Suprapubic skin (tissue), 4 donors: ENCODE data around the gene KL. TPM values are rescaled to one million over a fixed set of nuclear protein-coding genes. Genes with fewer than 3 reads are reported as not detected.

Experiments
- DNase-seq, 2 donors: peaks; one replicate each; pipeline ENCODE4 v3.0.0-alpha.2; 2019; ENCODE audit warnings: low spot score in 2 of 2
- H3K27ac ChIP-seq: fragments of 200-600 bp; sonication (generic); one replicate; pipeline ENCODE4 v1.5.1; 2019
- H3K27me3 ChIP-seq: fragments of 200-600 bp; sonication (generic); one replicate; pipeline ENCODE4 v1.5.1; 2019
- H3K36me3 ChIP-seq: fragments of 200-600 bp; sonication (generic); one replicate; pipeline ENCODE4 v1.5.1; 2019
- H3K4me1 ChIP-seq: fragments of 200-600 bp; sonication (generic); one replicate; pipeline ENCODE4 v1.5.1; 2019
- H3K4me3 ChIP-seq: fragments of 200-600 bp; sonication (generic); one replicate; pipeline ENCODE4 v1.5.1; 2019; ENCODE audit warnings: mild to moderate bottlenecking
- H3K9me3 ChIP-seq: fragments of 200-600 bp; sonication (generic); one replicate; pipeline ENCODE4 v1.5.1; 2019
- CTCF ChIP-seq, 2 donors: fragments of 200-600 bp in 1 of 2; fragments of 450-650 bp in 1 of 2; sonication (generic) in 1 of 2; IDR thresholded peaks; one replicate each; pipeline ENCODE4 v1.5.1; 2016 to 2019; ENCODE audit warnings: antibody characterized with exemption in 2 of 2, mild to moderate bottlenecking in 1 of 2, moderate library complexity in 1 of 2
- EP300 ChIP-seq: sonication (generic); formaldehyde crosslinking; IDR thresholded peaks from one replicate; pipeline ENCODE4 v1.6.1; 2017; ENCODE audit warnings: antibody characterized with exemption
- POLR2A ChIP-seq, 2 donors: fragments of 450-650 bp; IDR thresholded peaks; one replicate each; pipeline ENCODE4 v1.6.1; 2017; ENCODE audit warnings: antibody characterized with exemption in 2 of 2, mild to moderate bottlenecking in 2 of 2, moderate library complexity in 2 of 2
- POLR2AphosphoS5 ChIP-seq, 3 donors: sonication (generic); formaldehyde crosslinking; IDR thresholded peaks; one replicate each; pipeline ENCODE4 v1.6.1; 2017; ENCODE audit warnings: antibody characterized with exemption in 3 of 3
- WGBS: methylation state at CpG from one replicate; pipeline ENCODE4 v1.1.5; 2018; 5-methylcytosine and 5-hydroxymethylcytosine counted together
- total RNA-seq, 4 donors: library from RNA; depleted of rRNA; stranded (reverse); fragments of >200 nt; gene quantifications; one replicate each; pipeline ENCODE4 v1.1.0, GENCODE V29; 2016

Gene KL
- total RNA-seq, 4 donors from 2014 or later = 0.95 to 1.6 (median 1.6) TPM

DNA sequence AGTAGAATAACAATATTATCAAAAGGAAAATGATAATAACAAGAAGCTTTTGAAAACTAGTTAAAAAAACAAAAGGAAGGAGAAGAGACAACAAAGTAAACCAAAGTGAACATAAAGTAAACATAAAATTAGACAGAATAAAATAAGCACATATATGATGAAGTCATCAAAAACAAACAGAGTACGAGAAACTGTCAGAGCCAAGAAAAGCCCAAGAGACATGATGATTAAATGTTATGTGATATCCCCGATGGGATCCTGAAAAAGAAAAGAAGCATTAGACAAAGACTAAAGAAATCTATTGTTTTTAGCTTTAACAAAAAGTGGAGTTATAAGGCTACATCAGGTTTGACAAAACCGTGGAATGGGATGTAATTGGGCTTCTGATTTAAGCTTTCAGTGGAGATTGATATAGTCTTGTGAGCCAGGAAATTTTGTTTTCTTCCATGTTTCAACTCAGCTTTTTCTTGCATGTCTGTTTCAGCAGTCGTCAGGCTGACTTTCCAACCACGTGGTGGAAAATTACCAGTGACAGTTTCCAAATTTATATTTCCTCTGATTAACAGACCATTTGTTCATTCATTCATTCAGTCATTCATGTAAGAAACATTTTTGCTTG, 64.9 kb downstream of the KL start:
- H3K9me3 ChIP-seq = no peaks in the 10 kb centered on the region
- WGBS = 46% methylated on average over 5 of the region's 5 CpGs
- no peak overlapping the region for H3K27ac ChIP-seq
- H3K4me3 ChIP-seq = no peak overlapping the region
- H3K27me3 ChIP-seq = no peaks in the 10 kb centered on the region
- H3K36me3 ChIP-seq = no peaks in the 10 kb centered on the region
- TF ChIP-seq POLR2AphosphoS5 (IDR thresholded peaks at IDR 0.05) (no peak), CTCF (IDR thresholded peaks at IDR 0.05) (no peak), EP300 (no peak), POLR2A (IDR thresholded peaks at IDR 0.05) (no peak)
- no peaks in the 10 kb centered on the region for H3K4me1 ChIP-seq
- no peak for DNase-seq

GRCh38 chr13:33081666-33082065, 65.4 kb downstream of the KL start:
- Histone ChIP-seq H3K36me3 (no peaks in the 10 kb centered on the region), H3K4me3 (no peak overlapping the region), H3K27me3 (no peaks in the 10 kb centered on the region), H3K4me1 (no peaks in the 10 kb centered on the region), H3K9me3 (no peaks in the 10 kb centered on the region), H3K27ac (no peak overlapping the region)
- TF ChIP-seq POLR2A (IDR thresholded peaks at IDR 0.05) = no peak
- no peak for TF ChIP-seq EP300
- no peak for TF ChIP-seq POLR2AphosphoS5 (IDR thresholded peaks at IDR 0.05)
- no peak for TF ChIP-seq CTCF (IDR thresholded peaks at IDR 0.05)
- 64% methylated on average over 1 of the region's 1 CpG for WGBS
- no peak for DNase-seq

- H3K4me1 ChIP-seq = no peaks in the 10 kb centered on the region
- no peak for DNase-seq
- no peak overlapping the region for H3K4me3 ChIP-seq
- H3K36me3 ChIP-seq = no peaks in the 10 kb centered on the region
- no peaks in the 10 kb centered on the region for H3K27me3 ChIP-seq
- H3K27ac ChIP-seq = no peak overlapping the region
- TF ChIP-seq POLR2AphosphoS5 (IDR thresholded peaks at IDR 0.05) (no peak), CTCF (IDR thresholded peaks at IDR 0.05) (no peak), POLR2A (IDR thresholded peaks at IDR 0.05) (no peak), EP300 (no peak)
- WGBS = 93% methylated on average over 1 of the region's 1 CpG
- no peaks in the 10 kb centered on the region for H3K9me3 ChIP-seq
Observed at GRCh38 chr13:33083054-33083453, 66.8 kb downstream of the KL start.

DNA sequence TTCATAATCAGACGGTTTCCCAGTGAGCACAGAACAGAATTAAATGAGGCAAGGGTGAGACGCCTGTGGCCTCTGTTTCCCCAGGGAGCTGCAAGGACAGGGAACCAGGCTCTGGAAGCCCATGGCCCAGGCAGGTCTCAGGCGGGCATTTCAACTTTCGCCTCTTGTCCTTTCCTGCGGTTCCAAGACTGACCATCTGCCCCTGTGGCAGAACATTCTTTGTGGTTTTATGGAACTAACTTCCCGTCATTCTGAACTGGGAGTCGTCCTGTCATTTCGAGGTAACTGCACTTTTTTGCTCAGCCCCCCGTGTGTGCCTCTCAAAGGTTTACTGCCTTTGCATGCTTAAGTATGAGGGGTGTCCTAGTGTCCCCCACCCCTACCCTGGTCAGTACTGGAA, 70.9 kb downstream of the KL start:
- no peak for DNase-seq
- H3K4me1 ChIP-seq = peaks cover 13% of the 10 kb centered on the region
- H3K27me3 ChIP-seq = no peaks in the 10 kb centered on the region
- H3K9me3 ChIP-seq = no peaks in the 10 kb centered on the region
- H3K27ac ChIP-seq = no peak overlapping the region
- no peak for TF ChIP-seq POLR2AphosphoS5 (IDR thresholded peaks at IDR 0.05)
- TF ChIP-seq EP300 = no peak
- TF ChIP-seq POLR2A (IDR thresholded peaks at IDR 0.05) = no peak
- TF ChIP-seq CTCF (IDR thresholded peaks at IDR 0.05) = no peak
- WGBS = 84% methylated on average over 9 of the region's 9 CpGs
- H3K36me3 ChIP-seq = no peaks in the 10 kb centered on the region
- H3K4me3 ChIP-seq = no peak overlapping the region

DNA sequence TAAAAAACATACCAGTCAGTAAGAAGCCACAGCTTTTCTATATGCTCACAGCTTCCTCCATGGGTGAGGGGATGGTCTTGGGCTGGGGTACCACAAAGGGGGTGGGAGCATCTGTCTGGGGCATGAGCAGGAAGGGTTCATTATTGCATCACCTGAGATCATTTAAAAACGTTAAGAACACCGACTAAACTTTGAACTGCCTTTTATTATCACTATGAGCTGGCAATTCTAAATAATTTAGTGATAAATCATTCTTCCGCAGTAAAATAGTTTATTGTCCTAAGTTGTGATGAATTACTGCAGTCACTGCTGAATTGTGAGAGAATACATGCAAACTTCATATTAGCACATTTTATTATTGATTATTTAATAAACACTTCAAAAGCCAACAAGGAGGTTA, 71.6 kb downstream of the KL start:
- Histone ChIP-seq H3K27me3 (no peaks in the 10 kb centered on the region), H3K36me3 (no peaks in the 10 kb centered on the region), H3K4me1 (peaks cover 17% of the 10 kb centered on the region), H3K4me3 (no peak overlapping the region), H3K27ac (no peak overlapping the region), H3K9me3 (no peaks in the 10 kb centered on the region)
- no peak for TF ChIP-seq POLR2AphosphoS5 (IDR thresholded peaks at IDR 0.05)
- no peak for TF ChIP-seq POLR2A (IDR thresholded peaks at IDR 0.05)
- TF ChIP-seq EP300 = no peak
- TF ChIP-seq CTCF (IDR thresholded peaks at IDR 0.05) = no peak
- 50% methylated on average over 3 of the region's 3 CpGs for WGBS
- DNase-seq = no peak
